Upper lobe of left lung (tissue), 4 donors: ENCODE measurements around the gene RHOG.

Experiments
- CTCF ChIP-seq, 6 experiments: fragments of 450-650 bp in 4 of 6; fragments of 200-600 bp in 2 of 6; sonication (generic) in 2 of 6; IDR thresholded peaks; one replicate each; pipeline ENCODE4 v1.5.1; 2016 to 2019; ENCODE audit warnings: antibody characterized with exemption in 6 of 6
- EP300 ChIP-seq, 4 donors: sonication (generic); formaldehyde crosslinking; IDR thresholded peaks; one replicate each; pipeline ENCODE4 v1.5.1; 2017; ENCODE audit warnings: antibody characterized with exemption in 4 of 4, control low read depth in 2 of 4
- POLR2A ChIP-seq, 4 donors: fragments of 450-650 bp; IDR thresholded peaks; one replicate each; pipeline ENCODE4 v1.5.1; 2016 to 2017; ENCODE audit warnings: antibody characterized with exemption in 4 of 4, mild to moderate bottlenecking in 2 of 4
- POLR2AphosphoS5 ChIP-seq, 2 donors: sonication (generic); formaldehyde crosslinking; IDR thresholded peaks; one replicate each; pipeline ENCODE4 v1.5.1; 2017; ENCODE audit warnings: antibody characterized with exemption in 2 of 2

GRCh38 chr11:3854977-3855807, 14.4 kb upstream of the RHOG start, which contains the start of gene STIM1:
- TF ChIP-seq POLR2A (IDR thresholded peaks at IDR 0.05) (peak in 3 of 4 donors; percentile 82 to 93 (median 89)), CTCF (IDR thresholded peaks at IDR 0.05) (peak; percentile 95 to 100 (median 99)), POLR2AphosphoS5 (IDR thresholded peaks at IDR 0.05) (peak; percentile 92 to 95), EP300 (IDR thresholded peaks at IDR 0.05) (peak in 1 of 4 donors; percentile 31)
